ENCODE measurements around the gene ARHGAP8.

Gene ARHGAP8

GRCh38 chr22:44754998-44755397 is 2.6 kb downstream of the ARHGAP8 start:
- Histone ChIP-seq H3K27me3 (ENCODE audit: insufficient read depth, low read depth, severe bottlenecking) (no peaks in the 10 kb centered on the region), H3K27ac (no peak overlapping the region), H3K36me3 (no peaks in the 10 kb centered on the region), H3K9me3 (ENCODE audit: severe bottlenecking) (peaks cover 3% of the 10 kb centered on the region), H3K4me3 (ENCODE audit: low read depth, low read length) (no peak overlapping the region)
- DNase-seq = no peak
- TF ChIP-seq CTCF (IDR thresholded peaks at IDR 0.05; ENCODE audit: low read depth, low read length) = no peak

GRCh38 chr22:44755417-44755816 is 3.0 kb downstream of the ARHGAP8 start:
- Histone ChIP-seq H3K27me3 (ENCODE audit: insufficient read depth, low read depth, severe bottlenecking) (no peaks in the 10 kb centered on the region), H3K4me3 (ENCODE audit: low read depth, low read length) (no peak overlapping the region), H3K27ac (no peak overlapping the region), H3K9me3 (ENCODE audit: severe bottlenecking) (peaks cover 3% of the 10 kb centered on the region), H3K36me3 (no peaks in the 10 kb centered on the region)
- no peak for TF ChIP-seq CTCF (IDR thresholded peaks at IDR 0.05; ENCODE audit: low read depth, low read length)
- DNase-seq = no peak

GRCh38 chr22:44755956-44756361 is 3.6 kb downstream of the ARHGAP8 start:
- Histone ChIP-seq H3K27ac (no peak overlapping the region), H3K4me3 (ENCODE audit: low read depth, low read length) (no peak overlapping the region), H3K9me3 (ENCODE audit: severe bottlenecking) (no peaks in the 10 kb centered on the region), H3K27me3 (ENCODE audit: insufficient read depth, low read depth, severe bottlenecking) (no peaks in the 10 kb centered on the region), H3K36me3 (no peaks in the 10 kb centered on the region)
- DNase-seq = no peak
- no peak for TF ChIP-seq CTCF (IDR thresholded peaks at IDR 0.05; ENCODE audit: low read depth, low read length)

GRCh38 chr22:44758344-44758973 is 6.1 kb downstream of the ARHGAP8 start:
- no peak for DNase-seq
- Histone ChIP-seq H3K4me3 (ENCODE audit: low read depth, low read length) (no peak overlapping the region), H3K9me3 (ENCODE audit: severe bottlenecking) (no peaks in the 10 kb centered on the region), H3K27me3 (ENCODE audit: insufficient read depth, low read depth, severe bottlenecking) (no peaks in the 10 kb centered on the region), H3K36me3 (no peaks in the 10 kb centered on the region), H3K27ac (no peak overlapping the region)
- TF ChIP-seq CTCF (IDR thresholded peaks at IDR 0.05; ENCODE audit: low read depth, low read length) = no peak

GRCh38 chr22:44759001-44759400 is 6.6 kb downstream of the ARHGAP8 start:
- H3K27me3 ChIP-seq (ENCODE audit: insufficient read depth, low read depth, severe bottlenecking) = no peaks in the 10 kb centered on the region
- H3K9me3 ChIP-seq (ENCODE audit: severe bottlenecking) = no peaks in the 10 kb centered on the region
- no peak for TF ChIP-seq CTCF (IDR thresholded peaks at IDR 0.05; ENCODE audit: low read depth, low read length)
- no peaks in the 10 kb centered on the region for H3K36me3 ChIP-seq
- H3K4me3 ChIP-seq (ENCODE audit: low read depth, low read length) = no peak overlapping the region
- no peak overlapping the region for H3K27ac ChIP-seq
- DNase-seq = no peak

Measured in WERI-Rb-1 (cell line).